T-cell (primary cell): ENCODE results near the gene PUM1. TPM values are rescaled to one million over a fixed set of nuclear protein-coding genes. Genes with fewer than 3 reads are reported as not detected.
A peak's percentile ranks its signal among the peaks of the same experiment; 100 is the strongest.

Source experiments
- ATAC-seq, 4 experiments: fragments of 200-7000 bp in 3 of 4; fragments of 150-1000 bp in 1 of 4; cut with Tn5 transposase; replicated peaks in 1 of 4; 1 replicate in 3 of 4; 2 replicates in 1 of 4; pipeline ENCODE4 v1.10.0; 2021; ENCODE audit warnings: moderate library complexity in 3 of 4, mild to moderate bottlenecking in 2 of 4, moderate number of reproducible peaks in 1 of 4
- CTCF ChIA-PET, 2 donors: fragments of 300-600 bp; sonication (Branson Sonifier 250); formaldehyde crosslinking; loops; one replicate each; lab custom pipeline; 2022; ENCODE audit warnings: antibody characterized with exemption in 2 of 2; lab: Charles Lee
- POLR2A ChIA-PET, 2 donors: fragments of 300-600 bp; sonication (Branson Sonifier 250); formaldehyde crosslinking; loops; one replicate each; lab custom pipeline; 2022; ENCODE audit warnings: antibody characterized with exemption in 2 of 2; lab: Charles Lee
- DNase-seq, 35 experiments: peaks; one replicate each; pipeline versions ENCODE4 v3.0.0 to v3.0.0-alpha.2; 2013 to 2023
- H3K27ac ChIP-seq: one replicate; pipeline ENCODE4 v1.5.1; 2013; ENCODE audit warnings: low read length
- H3K27me3 ChIP-seq, 2 experiments: replicated peaks in 1 of 2; 1 replicate in 1 of 2; 2 replicates in 1 of 2; pipeline versions ENCODE4 v1.6.1 to v1.7.0; 2013; ENCODE audit warnings: low read length in 1 of 2, mixed read lengths in 1 of 2; ENCODE audit not compliant: control insufficient read depth in 2 of 2, insufficient read depth in 2 of 2; ENCODE audit errors: extremely low read depth in 1 of 2
- H3K36me3 ChIP-seq, 2 donors: 1 replicate in 1 of 2; 2 replicates in 1 of 2; pipeline versions ENCODE4 v1.6.1 to v1.7.0; 2013; ENCODE audit warnings: low read length in 1 of 2; ENCODE audit not compliant: control insufficient read depth in 2 of 2, insufficient read depth in 1 of 2; ENCODE audit errors: extremely low read depth in 1 of 2
- H3K4me1 ChIP-seq, 2 experiments: 1 replicate in 1 of 2; 2 replicates in 1 of 2; pipeline versions ENCODE4 v1.6.1 to v1.7.0; 2013; ENCODE audit warnings: low read length in 2 of 2, mixed read lengths in 1 of 2; ENCODE audit not compliant: insufficient read depth in 2 of 2, control insufficient read depth in 1 of 2; ENCODE audit errors: extremely low read depth in 1 of 2
- H3K4me3 ChIP-seq, 2 donors: 1 replicate in 1 of 2; 2 replicates in 1 of 2; pipeline versions ENCODE4 v1.5.1 to v1.7.0; 2013; ENCODE audit warnings: mild to moderate bottlenecking in 2 of 2, low read length in 1 of 2, moderate library complexity in 1 of 2; ENCODE audit not compliant: control insufficient read depth in 1 of 2; ENCODE audit errors: extremely low read depth in 1 of 2
- H3K9me3 ChIP-seq: 2 replicates; pipeline ENCODE4 v1.7.0; 2013
- H3K27ac Mint-ChIP-seq, 2 donors: one replicate each; pipeline ENCODE4 v1.8.0; 2020 to 2021; ENCODE audit warnings: mild to moderate bottlenecking in 2 of 2, mixed read lengths in 2 of 2
- H3K27me3 Mint-ChIP-seq, 2 donors: one replicate each; pipeline ENCODE4 v1.8.0; 2021 to 2022; ENCODE audit warnings: mixed read lengths in 2 of 2
- H3K36me3 Mint-ChIP-seq: one replicate; pipeline ENCODE4 v1.8.0; 2021; ENCODE audit warnings: mixed read lengths
- H3K4me1 Mint-ChIP-seq, 3 donors: one replicate each; pipeline ENCODE4 v1.8.0; 2020 to 2022; ENCODE audit warnings: mixed read lengths in 3 of 3, mild to moderate bottlenecking in 1 of 3
- H3K4me3 Mint-ChIP-seq, 3 donors: one replicate each; pipeline ENCODE4 v1.8.0; 2020 to 2022; ENCODE audit warnings: mild to moderate bottlenecking in 3 of 3, mixed read lengths in 3 of 3, moderate library complexity in 3 of 3
- H3K9me3 Mint-ChIP-seq, 3 donors: one replicate each; pipeline ENCODE4 v1.8.0; 2020 to 2022; ENCODE audit warnings: mixed read lengths in 3 of 3
- WGBS: methylation state at CpG from one replicate; pipeline ENCODE4 v1.1.5; 2013; ENCODE audit warnings: missing lambda C conversion rate; ENCODE audit not compliant: insufficient coverage; 5-methylcytosine and 5-hydroxymethylcytosine counted together
- total RNA-seq, 35 experiments: library from RNA in 6 of 35; stranded (reverse) in 6 of 35; fragments of 120-200 nt in 1 of 35; gene quantifications; one replicate each; pipeline versions ENCODE4 v1.2.1 to v1.2.4 and lab custom pipeline; 2013 to 2026

PUM1 gene
- total RNA-seq, 5 donors from 2014 or later (not counting 1 experiment from before 2014, with no cell fraction given): 146 to 229 (median 154) TPM

DNA sequence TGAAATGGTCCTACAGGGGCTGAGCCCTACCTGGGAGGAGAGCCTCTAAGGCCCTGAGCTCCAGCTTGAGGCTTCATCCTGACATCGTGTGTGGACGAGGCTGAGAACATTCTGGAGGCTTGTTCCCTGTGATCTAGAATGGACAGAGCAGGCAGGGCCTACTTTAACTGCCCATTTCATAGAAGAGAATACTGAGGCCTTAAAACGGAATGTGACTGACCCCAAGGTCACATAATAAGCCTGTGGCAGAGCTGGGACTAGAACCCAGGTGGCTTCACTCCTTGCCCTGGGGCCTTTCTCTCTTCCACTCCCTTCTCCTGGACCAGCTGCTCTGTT, 151.0 kb downstream of the PUM1 start:
- ChIA-PET CTCF (no interaction called here), POLR2A (no interaction called here)
- H3K9me3 Mint-ChIP-seq: no peaks in the 10 kb centered on the region

DNA sequence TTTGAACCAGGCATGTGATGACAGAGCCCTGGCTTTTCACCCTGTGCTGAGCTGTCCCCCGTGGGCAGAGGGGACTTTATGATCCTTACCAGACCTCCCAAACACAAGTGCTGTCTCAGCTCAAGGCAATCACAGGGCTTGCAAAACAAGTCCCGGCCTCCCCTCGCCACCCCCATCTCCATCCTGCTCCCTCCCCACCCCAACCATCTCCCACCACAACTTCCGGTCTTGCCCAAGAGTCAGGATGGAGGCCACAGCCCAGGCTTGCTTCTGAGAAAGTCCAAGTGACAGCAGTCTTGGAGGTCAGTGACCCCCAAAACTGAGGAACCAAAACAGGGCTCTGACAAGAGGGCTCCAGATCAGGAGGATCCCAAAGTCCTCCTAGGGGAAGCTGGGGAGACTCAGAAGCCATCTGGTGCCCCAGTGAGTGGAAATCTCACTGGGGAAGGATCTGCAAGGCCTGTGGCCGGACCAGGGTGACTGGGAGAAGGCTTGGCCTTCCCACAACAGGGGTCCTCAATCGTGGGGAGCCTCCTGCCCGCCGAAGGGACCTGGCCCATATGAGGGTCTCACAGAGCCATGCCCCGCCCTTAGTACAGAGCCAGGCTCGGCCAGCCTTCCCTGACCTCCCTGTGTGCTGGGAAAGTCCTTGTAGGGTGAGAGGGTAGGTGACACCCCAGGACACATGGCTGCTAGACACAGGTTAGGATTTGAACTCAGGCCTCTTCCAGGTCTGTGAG, 152.4 kb downstream of the PUM1 start:
- WGBS: 70% methylated on average over 10 of the region's 10 CpGs
- peaks cover 10 to 15% (median 13%) of the 10 kb centered on the region in 3 donors for H3K4me1 Mint-ChIP-seq
- CTCF ChIA-PET: no interaction called here
- no peak overlapping the region for H3K4me3 Mint-ChIP-seq
- H3K27me3 Mint-ChIP-seq: peaks cover 12 to 18% of the 10 kb centered on the region in 2 donors
- H3K4me3 ChIP-seq: no peak overlapping the region
- no peaks in the 10 kb centered on the region for H3K36me3 ChIP-seq
- H3K27ac ChIP-seq: no peak overlapping the region
- peaks cover 4 to 35% of the 10 kb centered on the region in 2 experiments for H3K27me3 ChIP-seq
- peaks cover 0 to 15% of the 10 kb centered on the region in 2 experiments for H3K4me1 ChIP-seq
- H3K9me3 Mint-ChIP-seq: no peaks in the 10 kb centered on the region
- H3K36me3 Mint-ChIP-seq: no peaks in the 10 kb centered on the region
- no peak for DNase-seq
- ATAC-seq: no peak
- H3K9me3 ChIP-seq: no peaks in the 10 kb centered on the region
- POLR2A ChIA-PET: no interaction called here
- H3K27ac Mint-ChIP-seq: no peak overlapping the region

More for the DNA sequence above, 151.0 kb downstream of the PUM1 start:
- Histone ChIP-seq H3K36me3 (no peaks in the 10 kb centered on the region), H3K4me3 (no peak overlapping the region), H3K9me3 (no peaks in the 10 kb centered on the region), H3K27me3 (peaks cover 4 to 27% of the 10 kb centered on the region in 2 experiments), H3K4me1 (peaks cover 0 to 7% of the 10 kb centered on the region in 2 experiments), H3K27ac (no peak overlapping the region)
- ATAC-seq: no peak
- H3K27me3 Mint-ChIP-seq: peaks cover 7 to 12% of the 10 kb centered on the region in 2 donors
- H3K36me3 Mint-ChIP-seq: no peaks in the 10 kb centered on the region
- peak in 1 of 35 experiments; percentile 19 for DNase-seq
- peaks cover 3 to 8% (median 6%) of the 10 kb centered on the region in 3 donors for H3K4me1 Mint-ChIP-seq
- no peak overlapping the region for H3K4me3 Mint-ChIP-seq
- no peak overlapping the region for H3K27ac Mint-ChIP-seq
- WGBS: 85% methylated on average over 3 of the region's 3 CpGs

DNA sequence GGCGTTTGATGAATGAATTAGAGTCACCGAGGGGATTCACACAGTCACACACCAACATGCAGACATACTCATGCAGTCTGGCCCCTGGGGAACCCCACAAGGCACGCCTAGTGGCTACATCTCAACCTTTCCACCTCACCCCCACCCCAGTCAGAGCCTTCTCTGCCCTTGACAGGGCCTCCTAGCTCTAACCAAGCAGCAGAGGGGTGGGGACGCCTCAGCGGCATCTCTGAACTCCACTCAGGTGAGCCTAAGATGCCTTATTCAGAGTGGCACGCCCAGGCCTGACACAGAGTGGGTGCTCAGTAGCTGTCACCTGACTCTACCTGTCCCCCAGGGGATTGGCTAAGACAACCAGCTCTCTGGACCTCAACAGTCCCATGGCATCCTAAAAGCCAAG, 153.3 kb downstream of the PUM1 start:
- POLR2A ChIA-PET: no interaction called here
- H3K9me3 Mint-ChIP-seq: no peaks in the 10 kb centered on the region

DNA sequence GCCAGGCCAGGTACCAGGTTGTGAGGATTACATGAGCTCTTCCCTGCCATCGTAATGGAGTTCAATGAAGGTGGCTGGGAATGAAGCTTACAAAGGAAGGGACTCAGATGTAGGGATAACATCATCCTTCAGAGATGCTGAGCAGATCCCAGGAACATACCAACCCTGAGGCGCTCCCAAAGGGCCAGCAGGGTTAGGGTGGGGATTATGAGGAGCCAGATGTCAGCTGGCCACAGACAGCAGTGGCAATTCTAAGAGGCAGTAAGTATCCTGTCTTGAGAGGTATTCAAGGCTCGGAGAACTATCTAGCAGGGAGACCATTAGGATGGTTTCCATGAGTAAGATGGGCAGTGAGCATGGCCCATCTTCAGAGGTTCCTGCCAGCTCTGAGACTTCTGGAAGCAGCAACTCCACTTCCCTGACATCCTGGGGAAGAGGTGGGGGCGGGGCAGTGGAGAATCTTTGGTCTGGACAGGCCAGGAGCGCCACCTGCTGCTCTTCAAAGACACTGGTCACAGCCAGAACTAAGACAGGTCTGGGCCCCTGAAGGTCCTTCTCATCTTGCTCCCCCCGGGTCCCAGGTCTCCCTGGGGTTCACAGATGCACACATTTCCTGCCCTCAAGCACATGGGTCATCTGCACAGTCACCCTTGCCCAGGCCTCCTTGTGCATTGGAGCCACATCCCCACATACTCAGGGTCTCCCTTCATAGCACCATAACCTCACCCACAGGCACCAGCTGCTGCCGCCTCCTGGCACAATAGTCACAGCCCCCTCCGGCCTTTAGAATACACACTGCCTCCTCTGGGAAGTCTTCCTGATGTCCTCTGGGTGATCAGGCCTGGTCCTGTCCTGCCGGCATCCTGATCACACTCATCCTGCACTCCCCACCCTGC, 154.2 kb downstream of the PUM1 start:
- Mint-ChIP-seq H3K4me3 (no peak overlapping the region), H3K27me3 (peaks cover 18 to 29% of the 10 kb centered on the region in 2 donors), H3K9me3 (no peaks in the 10 kb centered on the region), H3K27ac (no peak overlapping the region), H3K4me1 (peaks cover 17 to 23% (median 19%) of the 10 kb centered on the region in 3 donors), H3K36me3 (no peaks in the 10 kb centered on the region)
- Histone ChIP-seq H3K4me1 (peaks cover 0 to 25% of the 10 kb centered on the region in 2 experiments), H3K27me3 (peaks cover 9 to 53% of the 10 kb centered on the region in 2 experiments), H3K4me3 (no peak overlapping the region), H3K9me3 (no peaks in the 10 kb centered on the region), H3K27ac (no peak overlapping the region), H3K36me3 (no peaks in the 10 kb centered on the region)
- WGBS: 54% methylated on average over 7 of the region's 9 CpGs
- ChIA-PET POLR2A (no interaction called here), CTCF (interaction anchor here (0.6 to 1.0 kb wide), 2 partner anchors 129 to 459 kb away, joined by 3 to 4 read pairs; no protein-coding TSS in a partner anchor)
- no peak for ATAC-seq
- peak in 10 of 35 experiments; percentile 5 to 63 (median 22) for DNase-seq

More for the DNA sequence above, 153.3 kb downstream of the PUM1 start:
- peaks cover 0 to 23% of the 10 kb centered on the region in 2 experiments for H3K4me1 ChIP-seq
- peaks cover 17 to 25% of the 10 kb centered on the region in 2 donors for H3K27me3 Mint-ChIP-seq
- H3K9me3 ChIP-seq: no peaks in the 10 kb centered on the region
- DNase-seq: no peak
- WGBS: 89% methylated on average over 4 of the region's 6 CpGs
- H3K4me1 Mint-ChIP-seq: peaks cover 16 to 22% (median 19%) of the 10 kb centered on the region in 3 donors
- peaks cover 7 to 44% of the 10 kb centered on the region in 2 experiments for H3K27me3 ChIP-seq
- H3K27ac Mint-ChIP-seq: no peak overlapping the region
- H3K36me3 Mint-ChIP-seq: no peaks in the 10 kb centered on the region
- H3K27ac ChIP-seq: no peak overlapping the region
- no peak for ATAC-seq
- no peak overlapping the region for H3K4me3 Mint-ChIP-seq
- no peak overlapping the region for H3K4me3 ChIP-seq
- H3K36me3 ChIP-seq: no peaks in the 10 kb centered on the region
- CTCF ChIA-PET: interaction anchor here in 1 of 2 donors (0.5 kb wide), 1 partner anchor 113 kb away, joined by 3 read pairs; no protein-coding TSS in a partner anchor

DNA sequence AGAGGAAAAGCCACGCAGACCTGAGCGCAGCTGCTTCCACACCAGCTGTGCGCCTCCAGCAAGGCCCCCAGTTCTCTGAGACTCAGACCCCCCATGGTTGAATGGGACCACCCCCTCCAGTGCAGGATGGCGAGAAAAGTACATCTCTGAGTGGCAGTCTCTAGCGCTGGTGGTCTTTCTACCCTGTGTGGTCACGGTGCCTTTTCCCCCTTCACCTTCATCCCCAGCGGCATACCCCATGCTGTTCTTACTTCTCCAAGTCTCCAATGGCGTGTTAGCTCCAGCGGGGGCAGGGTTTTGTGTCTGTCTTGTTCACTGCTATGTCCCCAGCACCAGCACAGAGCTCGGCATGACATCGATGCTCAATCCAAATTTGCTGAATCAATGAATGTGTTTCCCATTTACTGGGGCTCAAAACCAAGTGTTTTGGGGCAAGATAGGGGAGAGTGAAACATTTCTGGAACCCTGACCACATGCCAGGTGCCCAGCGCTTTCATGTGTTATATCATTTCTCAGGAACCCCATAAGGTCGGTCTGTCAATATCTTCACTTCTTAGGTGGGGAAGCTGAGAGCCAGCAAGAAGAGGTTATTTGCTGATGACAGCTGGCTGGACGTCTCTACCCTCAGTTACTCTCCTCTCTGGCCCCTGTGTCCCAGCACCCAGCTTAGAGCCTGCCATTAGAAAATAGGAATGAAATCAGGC, 156.0 kb downstream of the PUM1 start:
- Histone ChIP-seq H3K9me3 (no peaks in the 10 kb centered on the region), H3K36me3 (no peaks in the 10 kb centered on the region), H3K27me3 (peaks cover 10 to 60% of the 10 kb centered on the region in 2 experiments), H3K27ac (no peak overlapping the region), H3K4me1 (peaks cover 0 to 25% of the 10 kb centered on the region in 2 experiments), H3K4me3 (peak overlapping the region in 1 of 2 donors; percentile 20)
- no peaks in the 10 kb centered on the region for H3K9me3 Mint-ChIP-seq
- CTCF ChIA-PET: no interaction called here
- no peaks in the 10 kb centered on the region for H3K36me3 Mint-ChIP-seq
- DNase-seq: peak in 2 of 35 experiments; percentile 11 to 19
- H3K4me1 Mint-ChIP-seq: peaks cover 17 to 23% (median 19%) of the 10 kb centered on the region in 3 donors
- ATAC-seq: no peak
- peak overlapping the region; percentile 81 to 89 (median 84) for H3K4me3 Mint-ChIP-seq
- POLR2A ChIA-PET: no interaction called here
- H3K27me3 Mint-ChIP-seq: peaks cover 29 to 41% of the 10 kb centered on the region in 2 donors
- WGBS: 51% methylated on average over 10 of the region's 14 CpGs
- no peak overlapping the region for H3K27ac Mint-ChIP-seq
